ENCODE data around the gene POU2F2.
"Not testable (repeated sequence)": the region's sequence is repeated elsewhere in the genome, so short reads cannot be mapped to it uniquely, and the experiment has no call there.

POU2F2 gene

GRCh38 chr19:42100241-42100640 is 32.0 kb downstream of the POU2F2 start:
- not testable (repeated sequence) for H3K9me3 Mint-ChIP-seq, H3K27me3 Mint-ChIP-seq, H3K27ac Mint-ChIP-seq, H3K4me3 Mint-ChIP-seq, DNase-seq, ATAC-seq
- peaks cover 12% of the 10 kb centered on the region for H3K4me1 Mint-ChIP-seq

GRCh38 chr19:42099336-42099925 is 32.8 kb downstream of the POU2F2 start:
- peak overlapping the region; percentile 73 to 87 for H3K27ac Mint-ChIP-seq
- no peak for ATAC-seq

GRCh38 chr19:42098781-42099180 is 33.5 kb downstream of the POU2F2 start:
- Mint-ChIP-seq H3K9me3 (no peaks in the 10 kb centered on the region), H3K4me3 (no peak overlapping the region), H3K4me1 (peaks cover 10% of the 10 kb centered on the region), H3K27ac (no peak overlapping the region), H3K27me3 (no peaks in the 10 kb centered on the region)
- DNase-seq = no peak
- ATAC-seq = no peak

More at GRCh38 chr19:42099336-42099925, 32.8 kb downstream of the POU2F2 start:
- Mint-ChIP-seq H3K4me3 (no peak overlapping the region), H3K4me1 (peaks cover 7% of the 10 kb centered on the region), H3K27me3 (no peaks in the 10 kb centered on the region), H3K9me3 (no peaks in the 10 kb centered on the region)
- no peak for DNase-seq

- H3K27me3 Mint-ChIP-seq = no peaks in the 10 kb centered on the region
Observed at GRCh38 chr19:42097461-42097860, 34.8 kb downstream of the POU2F2 start.

GRCh38 chr19:42096255-42096837 is 35.9 kb downstream of the POU2F2 start:
- H3K9me3 Mint-ChIP-seq = no peaks in the 10 kb centered on the region
- ATAC-seq (no peak), DNase-seq (no peak)
- H3K4me1 Mint-ChIP-seq = peaks cover 21% of the 10 kb centered on the region
- H3K27me3 Mint-ChIP-seq = no peaks in the 10 kb centered on the region
- H3K4me3 Mint-ChIP-seq = no peak overlapping the region
- H3K27ac Mint-ChIP-seq = no peak overlapping the region

More at GRCh38 chr19:42097461-42097860, 34.8 kb downstream of the POU2F2 start:
- no peak overlapping the region for H3K27ac Mint-ChIP-seq
- H3K9me3 Mint-ChIP-seq = no peaks in the 10 kb centered on the region
- H3K4me3 Mint-ChIP-seq = no peak overlapping the region
- ATAC-seq (no peak), DNase-seq (no peak)
- H3K4me1 Mint-ChIP-seq = peaks cover 11% of the 10 kb centered on the region

- no peaks in the 10 kb centered on the region for H3K9me3 Mint-ChIP-seq
- no peak overlapping the region for H3K4me3 Mint-ChIP-seq
- DNase-seq (no peak), ATAC-seq (peak; percentile 39)
- H3K27me3 Mint-ChIP-seq = no peaks in the 10 kb centered on the region
- no peak overlapping the region for H3K27ac Mint-ChIP-seq
- H3K4me1 Mint-ChIP-seq = peaks cover 27% of the 10 kb centered on the region
Observed at GRCh38 chr19:42095814-42096230, 36.4 kb downstream of the POU2F2 start.

- H3K4me1 Mint-ChIP-seq = peaks cover 32% of the 10 kb centered on the region
- ATAC-seq (no peak), DNase-seq (no peak)
- peak overlapping the region in 1 of 2 donors; percentile 67 for H3K27ac Mint-ChIP-seq
- H3K27me3 Mint-ChIP-seq = no peaks in the 10 kb centered on the region
- H3K4me3 Mint-ChIP-seq = no peak overlapping the region
- H3K9me3 Mint-ChIP-seq = no peaks in the 10 kb centered on the region
Observed at GRCh38 chr19:42095142-42095813, 37.0 kb downstream of the POU2F2 start.

- ATAC-seq (no peak), DNase-seq (no peak)
- no peaks in the 10 kb centered on the region for H3K27me3 Mint-ChIP-seq
- H3K4me1 Mint-ChIP-seq = peaks cover 41% of the 10 kb centered on the region
- no peak overlapping the region for H3K27ac Mint-ChIP-seq
- H3K9me3 Mint-ChIP-seq = no peaks in the 10 kb centered on the region
- no peak overlapping the region for H3K4me3 Mint-ChIP-seq
Observed at GRCh38 chr19:42093926-42094325, 38.3 kb downstream of the POU2F2 start.

- Mint-ChIP-seq H3K4me3 (no peak overlapping the region), H3K27me3 (no peaks in the 10 kb centered on the region), H3K4me1 (peaks cover 45% of the 10 kb centered on the region), H3K27ac (no peak overlapping the region), H3K9me3 (no peaks in the 10 kb centered on the region)
- DNase-seq = no peak
- no peak for ATAC-seq
Observed at GRCh38 chr19:42093505-42093904, 38.7 kb downstream of the POU2F2 start.

- Mint-ChIP-seq H3K4me1 (peaks cover 57% of the 10 kb centered on the region), H3K4me3 (peak overlapping the region in 1 of 2 donors; percentile 5), H3K27ac (no peak overlapping the region), H3K27me3 (no peaks in the 10 kb centered on the region), H3K9me3 (no peaks in the 10 kb centered on the region)
- ATAC-seq (peak; percentile 60), DNase-seq (peak in 1 of 2 donors; percentile 31)
Observed at GRCh38 chr19:42092350-42092749, 39.9 kb downstream of the POU2F2 start.

GRCh38 chr19:42091742-42092141 is 40.5 kb downstream of the POU2F2 start:
- H3K27me3 Mint-ChIP-seq = no peaks in the 10 kb centered on the region
- no peaks in the 10 kb centered on the region for H3K9me3 Mint-ChIP-seq
- no peak for ATAC-seq
- no peak for DNase-seq
- H3K27ac Mint-ChIP-seq = no peak overlapping the region
- H3K4me1 Mint-ChIP-seq = peaks cover 58% of the 10 kb centered on the region
- no peak overlapping the region for H3K4me3 Mint-ChIP-seq

GRCh38 chr19:42091300-42091699 is 40.9 kb downstream of the POU2F2 start:
- ATAC-seq = no peak
- no peak for DNase-seq
- peaks cover 58% of the 10 kb centered on the region for H3K4me1 Mint-ChIP-seq
- peak overlapping the region; percentile 50 to 76 for H3K27ac Mint-ChIP-seq
- H3K4me3 Mint-ChIP-seq = peak overlapping the region in 1 of 2 donors; percentile 36
- H3K27me3 Mint-ChIP-seq = no peaks in the 10 kb centered on the region
- no peaks in the 10 kb centered on the region for H3K9me3 Mint-ChIP-seq

- ATAC-seq (peak; percentile 13), DNase-seq (no peak)
- peaks cover 58% of the 10 kb centered on the region for H3K4me1 Mint-ChIP-seq
- H3K27me3 Mint-ChIP-seq = no peaks in the 10 kb centered on the region
- H3K27ac Mint-ChIP-seq = peak overlapping the region; percentile 76 to 93
- no peak overlapping the region for H3K4me3 Mint-ChIP-seq
- no peaks in the 10 kb centered on the region for H3K9me3 Mint-ChIP-seq
Observed at GRCh38 chr19:42090672-42091071, 41.6 kb downstream of the POU2F2 start.

GRCh38 chr19:42089772-42090171 is 42.5 kb downstream of the POU2F2 start:
- peaks cover 58% of the 10 kb centered on the region for H3K4me1 Mint-ChIP-seq
- DNase-seq (no peak), ATAC-seq (no peak)
- H3K27ac Mint-ChIP-seq = peak overlapping the region in 1 of 2 donors; percentile 82
- H3K4me3 Mint-ChIP-seq = no peak overlapping the region
- no peaks in the 10 kb centered on the region for H3K27me3 Mint-ChIP-seq
- H3K9me3 Mint-ChIP-seq = no peaks in the 10 kb centered on the region

- Mint-ChIP-seq H3K27me3 (no peaks in the 10 kb centered on the region), H3K4me3 (peak overlapping the region; percentile 9 to 37), H3K27ac (peak overlapping the region; percentile 30 to 49), H3K9me3 (no peaks in the 10 kb centered on the region), H3K4me1 (peaks cover 54% of the 10 kb centered on the region)
- DNase-seq (no peak), ATAC-seq (no peak)
Observed at GRCh38 chr19:42089191-42089750, 43.0 kb downstream of the POU2F2 start.

All from stimulated activated naive CD8-positive, alpha-beta T cell treated with anti-CD3 and anti-CD28 coated beads, Interleukin-15, amount 100 ng/mL, for 72 hours (primary cell).